ENCODE measurements around the gene SFT2D3. TPM values are rescaled to one million over a fixed set of nuclear protein-coding genes. Genes with fewer than 3 reads are reported as not detected.

Gene SFT2D3
- total RNA-seq, 1 experiment from 2014 or later, result 4.7 TPM

DNA sequence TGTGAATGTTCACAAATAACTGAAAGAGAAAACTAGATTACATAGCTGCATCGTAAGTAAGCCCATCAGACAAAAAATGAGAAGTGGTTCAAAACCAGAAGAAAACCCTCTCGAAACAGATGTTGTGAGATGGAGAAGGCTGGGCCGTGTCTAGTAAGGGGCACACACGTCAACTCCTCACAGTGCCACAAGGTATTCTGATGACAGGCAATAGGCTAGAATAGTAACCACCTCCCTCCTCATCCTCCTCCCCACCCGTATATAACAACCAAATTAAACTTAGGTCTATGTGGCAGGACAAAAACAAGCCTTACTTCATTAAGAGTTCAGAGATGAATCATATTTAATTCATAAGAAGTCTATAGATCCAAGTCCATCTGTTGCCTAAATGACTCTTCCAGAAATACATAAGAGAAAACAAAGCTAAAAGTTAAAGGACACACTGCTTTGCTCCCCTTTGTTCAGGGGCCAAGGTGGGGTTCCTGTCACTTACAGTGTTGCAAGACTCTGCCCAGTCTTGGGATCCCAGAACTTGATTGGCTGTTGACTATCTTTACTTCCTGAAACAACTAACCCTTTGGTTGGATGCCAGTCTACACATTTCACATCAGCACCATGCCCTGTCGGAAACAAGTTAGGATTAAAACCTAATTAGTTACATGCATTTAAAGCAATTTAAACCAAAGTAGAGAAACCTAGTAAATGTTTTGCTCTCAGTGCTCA lies 25.0 kb downstream of the SFT2D3 start:
- peaks cover 19 to 47% (median 33%) of the 10 kb centered on the region in 3 experiments for H3K36me3 Mint-ChIP-seq (ENCODE audit: insufficient read depth in 1 of 3, low read depth in 3 of 3)
- WGBS (ENCODE audit: extremely low coverage, insufficient read length, low lambda C conversion rate), result no CpG with 5 or more reads among the region's 6 CpGs
- H2BK5ac ChIP-seq (ENCODE audit: insufficient read length, low read length), result no peak overlapping the region

More for the DNA sequence above, 25.0 kb downstream of the SFT2D3 start:
- Histone ChIP-seq H3K27ac (ENCODE audit: insufficient read length, low read depth, low read length) (no peak overlapping the region), H3K27me3 (ENCODE audit: insufficient read depth, low read length) (no peaks in the 10 kb centered on the region), H4K5ac (ENCODE audit: insufficient read length, low read depth, low read length) (no peak overlapping the region), H3K23ac (ENCODE audit: insufficient read length, low read depth, low read length) (no peak overlapping the region), H3K23me2 (ENCODE audit: insufficient read length, low read depth, low read length, poor library complexity, severe bottlenecking) (no peaks in the 10 kb centered on the region), H4K91ac (ENCODE audit: insufficient read length, low read depth, low read length) (no peak overlapping the region), H3K79me2 (ENCODE audit: insufficient read depth, low read length) (no peaks in the 10 kb centered on the region), H2AK5ac (ENCODE audit: insufficient read length, low read length) (no peak overlapping the region), H3K9me3 (ENCODE audit: control insufficient read depth, low read depth, low read length) (no peaks in the 10 kb centered on the region), H2BK15ac (ENCODE audit: low read depth, low read length) (no peak overlapping the region), H2AFZ (ENCODE audit: low read length) (no peak overlapping the region), H3K4me2 (ENCODE audit: insufficient read depth, insufficient read length, low read length) (no peak overlapping the region), H3K9ac (ENCODE audit: extremely low read depth, insufficient read length, low read length) (no peak overlapping the region), H4K8ac (replicated peaks; ENCODE audit: insufficient read length, low read depth, low read length) (no peak overlapping the region), H3K18ac (ENCODE audit: insufficient read length, low read depth, low read length) (no peak overlapping the region), H4K20me1 (ENCODE audit: control insufficient read depth, insufficient read depth, insufficient read length) (no peaks in the 10 kb centered on the region), H2BK12ac (ENCODE audit: insufficient read length, low read depth, low read length) (no peak overlapping the region), H3K4ac (ENCODE audit: low read depth, low read length) (no peak overlapping the region), H2BK120ac (ENCODE audit: low read depth, low read length, poor library complexity, severe bottlenecking) (no peak overlapping the region), H3K56ac (ENCODE audit: insufficient read length, low read depth, low read length) (no peak overlapping the region), H3K79me1 (ENCODE audit: insufficient read depth, low read depth, low read length, poor library complexity, severe bottlenecking) (no peaks in the 10 kb centered on the region), H3T11ph (ENCODE audit: low read length) (no peak overlapping the region), H3K4me1 (ENCODE audit: insufficient read depth, low read length) (no peaks in the 10 kb centered on the region), H3K14ac (ENCODE audit: insufficient read depth, low read length) (no peak overlapping the region), H2BK20ac (ENCODE audit: low read depth, low read length, poor library complexity, severe bottlenecking) (no peak overlapping the region)
- no peaks in the 10 kb centered on the region for H3K27me3 Mint-ChIP-seq (ENCODE audit: low read depth)
- no peaks in the 10 kb centered on the region for H3K9me3 Mint-ChIP-seq
- H3K4me3 Mint-ChIP-seq, result no peak overlapping the region
- 0 out of 4 replicates have a peak, but pooled peaks cover 0 to 4% of the 10 kb centered on the region in 2 experiments for H3K4me1 Mint-ChIP-seq
- peak overlapping the region in 1 of 3 experiments; percentile 41; a peak in 1 of 7 replicates for H3K27ac Mint-ChIP-seq
- TF ChIP-seq, protein P1, sequence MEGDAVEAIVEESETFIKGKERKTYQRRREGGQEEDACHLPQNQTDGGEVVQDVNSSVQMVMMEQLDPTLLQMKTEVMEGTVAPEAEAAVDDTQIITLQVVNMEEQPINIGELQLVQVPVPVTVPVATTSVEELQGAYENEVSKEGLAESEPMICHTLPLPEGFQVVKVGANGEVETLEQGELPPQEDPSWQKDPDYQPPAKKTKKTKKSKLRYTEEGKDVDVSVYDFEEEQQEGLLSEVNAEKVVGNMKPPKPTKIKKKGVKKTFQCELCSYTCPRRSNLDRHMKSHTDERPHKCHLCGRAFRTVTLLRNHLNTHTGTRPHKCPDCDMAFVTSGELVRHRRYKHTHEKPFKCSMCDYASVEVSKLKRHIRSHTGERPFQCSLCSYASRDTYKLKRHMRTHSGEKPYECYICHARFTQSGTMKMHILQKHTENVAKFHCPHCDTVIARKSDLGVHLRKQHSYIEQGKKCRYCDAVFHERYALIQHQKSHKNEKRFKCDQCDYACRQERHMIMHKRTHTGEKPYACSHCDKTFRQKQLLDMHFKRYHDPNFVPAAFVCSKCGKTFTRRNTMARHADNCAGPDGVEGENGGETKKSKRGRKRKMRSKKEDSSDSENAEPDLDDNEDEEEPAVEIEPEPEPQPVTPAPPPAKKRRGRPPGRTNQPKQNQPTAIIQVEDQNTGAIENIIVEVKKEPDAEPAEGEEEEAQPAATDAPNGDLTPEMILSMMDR (conservative IDR thresholded peaks at IDR 0.05), result no peak
- no peak for DNase-seq

All from H9 (cell line).